Measurements from ENCODE around the gene SLC8A1. TPM values are rescaled to one million over a fixed set of nuclear protein-coding genes. Genes with fewer than 3 reads are reported as not detected.

SLC8A1 gene
- total RNA-seq, 2 donors from 2014 or later: 23.2 to 28.2 TPM

- intact Hi-C loops (cut with DNase I): no loop called here
- no peak for DNase-seq (ENCODE audit: low spot score)
- no peak overlapping the region for H3K4me3 ChIP-seq
- H3K27ac ChIP-seq: no peak overlapping the region
- H3K36me3 ChIP-seq: no peaks in the 10 kb centered on the region
- no peaks in the 10 kb centered on the region for H3K9me3 ChIP-seq
- WGBS: 45% methylated on average over 1 of the region's 1 CpG
- H3K27me3 ChIP-seq (replicated peaks; ENCODE audit: insufficient read depth): no peaks in the 10 kb centered on the region
- TF ChIP-seq CTCF (IDR thresholded peaks at IDR 0.05) (no peak), POLR2AphosphoS5 (IDR thresholded peaks at IDR 0.05) (no peak), POLR2A (IDR thresholded peaks at IDR 0.05) (no peak)
- H3K4me1 ChIP-seq (replicated peaks): no peaks in the 10 kb centered on the region
Observed at GRCh38 chr2:40436093-40436475, 15.8 kb downstream of the SLC8A1 start.

- no peaks in the 10 kb centered on the region for H3K9me3 ChIP-seq
- no peak overlapping the region for H3K27ac ChIP-seq
- TF ChIP-seq POLR2AphosphoS5 (IDR thresholded peaks at IDR 0.05): no peak
- H3K4me1 ChIP-seq (replicated peaks): no peaks in the 10 kb centered on the region
- no peak for DNase-seq (ENCODE audit: low spot score)
- WGBS: 71% methylated on average over 9 of the region's 9 CpGs
- H3K27me3 ChIP-seq (replicated peaks; ENCODE audit: insufficient read depth): no peaks in the 10 kb centered on the region
- no peak overlapping the region for H3K4me3 ChIP-seq
- no peaks in the 10 kb centered on the region for H3K36me3 ChIP-seq
- intact Hi-C loops (cut with DNase I): no loop called here
Observed at GRCh38 chr2:40435426-40436092, 16.3 kb downstream of the SLC8A1 start.

GRCh38 chr2:40434731-40435271, 17.1 kb downstream of the SLC8A1 start:
- Histone ChIP-seq H3K27me3 (replicated peaks; ENCODE audit: insufficient read depth) (no peaks in the 10 kb centered on the region), H3K27ac (no peak overlapping the region), H3K4me3 (no peak overlapping the region), H3K4me1 (replicated peaks) (no peaks in the 10 kb centered on the region), H3K9me3 (no peaks in the 10 kb centered on the region), H3K36me3 (no peaks in the 10 kb centered on the region)
- no peak for TF ChIP-seq CTCF (IDR thresholded peaks at IDR 0.05)
- TF ChIP-seq POLR2A (IDR thresholded peaks at IDR 0.05): no peak
- TF ChIP-seq POLR2AphosphoS5 (IDR thresholded peaks at IDR 0.05): no peak
- intact Hi-C loops (cut with DNase I): no loop called here
- 58% methylated on average over 3 of the region's 3 CpGs for WGBS
- DNase-seq (ENCODE audit: low spot score): no peak

- WGBS: 36% methylated on average over 1 of the region's 1 CpG
Observed at GRCh38 chr2:40433736-40434135, 18.2 kb downstream of the SLC8A1 start.

DNA sequence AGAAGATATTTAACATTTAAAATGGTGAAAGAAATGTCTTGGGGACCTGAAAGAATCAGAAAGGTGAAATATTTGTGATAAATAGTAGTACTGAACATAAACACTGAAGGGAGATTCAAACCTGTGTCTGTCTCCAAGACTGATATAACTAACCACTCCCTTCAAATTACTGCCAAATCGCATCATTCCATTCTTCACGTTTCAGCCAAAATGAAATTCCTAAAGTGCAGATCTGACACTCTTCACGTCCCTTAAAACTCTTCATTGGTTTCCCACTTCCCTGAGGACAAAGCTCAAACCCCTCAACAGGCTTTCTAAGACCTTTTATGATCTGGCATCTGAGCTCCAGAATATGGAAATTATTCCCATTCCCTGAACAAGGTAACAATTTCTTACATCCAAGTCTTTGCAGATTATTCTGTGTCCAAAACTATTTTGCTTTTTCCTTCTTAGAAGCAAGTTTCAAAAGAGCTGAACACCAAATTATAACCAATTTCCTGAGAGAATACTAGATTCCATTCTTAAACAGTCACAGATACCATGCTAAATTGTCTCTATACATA, 18.9 kb downstream of the SLC8A1 start:
- Histone ChIP-seq H3K27ac (no peak overlapping the region), H3K36me3 (no peaks in the 10 kb centered on the region), H3K9me3 (no peaks in the 10 kb centered on the region), H3K4me1 (replicated peaks) (no peaks in the 10 kb centered on the region), H3K27me3 (replicated peaks; ENCODE audit: insufficient read depth) (no peaks in the 10 kb centered on the region), H3K4me3 (no peak overlapping the region)
- no peak for TF ChIP-seq CTCF (IDR thresholded peaks at IDR 0.05)
- 56% methylated on average over 3 of the region's 3 CpGs for WGBS
- DNase-seq (ENCODE audit: low spot score): no peak
- intact Hi-C loops (cut with DNase I): no loop called here

More at GRCh38 chr2:40433736-40434135, 18.2 kb downstream of the SLC8A1 start:
- no peak for DNase-seq (ENCODE audit: low spot score)
- Histone ChIP-seq H3K27ac (no peak overlapping the region), H3K4me1 (replicated peaks) (no peaks in the 10 kb centered on the region), H3K36me3 (no peaks in the 10 kb centered on the region), H3K9me3 (no peaks in the 10 kb centered on the region), H3K27me3 (replicated peaks; ENCODE audit: insufficient read depth) (no peaks in the 10 kb centered on the region), H3K4me3 (no peak overlapping the region)
- intact Hi-C loops (cut with DNase I): no loop called here
- TF ChIP-seq POLR2A (IDR thresholded peaks at IDR 0.05): no peak
- TF ChIP-seq CTCF (IDR thresholded peaks at IDR 0.05): no peak
- no peak for TF ChIP-seq POLR2AphosphoS5 (IDR thresholded peaks at IDR 0.05)
